Activated naive CD8-positive, alpha-beta T cell treated with anti-CD3 and anti-CD28 coated beads, Interleukin-2, amount 10 ng/mL, durations not matched to agents 7 days and 5 days (primary cell): Measurements from ENCODE around the gene FRZB. TPM values are rescaled to one million over a fixed set of nuclear protein-coding genes. Genes with fewer than 3 reads are reported as not detected.

ENCODE experiments used
- ATAC-seq: fragments of 150-1000 bp; cut with Tn5 transposase; one replicate; pipeline ENCODE4 v1.10.0; 2021; ENCODE audit warnings: low read depth, moderate library complexity
- POLR2A ChIA-PET: fragments of 350-600 bp; sonication (Branson Sonifier 250); formaldehyde crosslinking; loops from one replicate; lab custom pipeline; 2021; ENCODE audit warnings: antibody characterized with exemption; lab: Charles Lee
- DNase-seq: peaks from one replicate; pipeline ENCODE4 v3.0.0; 2021
- H3K27ac Mint-ChIP-seq: one replicate; pipeline ENCODE4 v1.8.0; 2022; ENCODE audit warnings: mild to moderate bottlenecking, mixed read lengths
- H3K27me3 Mint-ChIP-seq: one replicate; pipeline ENCODE4 v1.8.0; 2022; ENCODE audit warnings: mild to moderate bottlenecking, moderate library complexity, mixed read lengths
- H3K36me3 Mint-ChIP-seq: one replicate; pipeline ENCODE4 v1.8.0; 2021; ENCODE audit warnings: mild to moderate bottlenecking, mixed read lengths
- H3K4me1 Mint-ChIP-seq: one replicate; pipeline ENCODE4 v1.8.0; 2021; ENCODE audit warnings: mixed read lengths
- H3K4me3 Mint-ChIP-seq: one replicate; pipeline ENCODE4 v1.8.0; 2022; ENCODE audit warnings: mild to moderate bottlenecking, moderate library complexity, mixed read lengths
- H3K9me3 Mint-ChIP-seq: one replicate; pipeline ENCODE4 v1.8.0; 2021; ENCODE audit warnings: mixed read lengths
- total RNA-seq, 2 experiments: library from RNA; stranded (reverse); gene quantifications; one replicate each; pipeline ENCODE4 v1.2.3, GENCODE V29; 2021

FRZB gene
- total RNA-seq, 2 experiments from 2014 or later: not detected

DNA sequence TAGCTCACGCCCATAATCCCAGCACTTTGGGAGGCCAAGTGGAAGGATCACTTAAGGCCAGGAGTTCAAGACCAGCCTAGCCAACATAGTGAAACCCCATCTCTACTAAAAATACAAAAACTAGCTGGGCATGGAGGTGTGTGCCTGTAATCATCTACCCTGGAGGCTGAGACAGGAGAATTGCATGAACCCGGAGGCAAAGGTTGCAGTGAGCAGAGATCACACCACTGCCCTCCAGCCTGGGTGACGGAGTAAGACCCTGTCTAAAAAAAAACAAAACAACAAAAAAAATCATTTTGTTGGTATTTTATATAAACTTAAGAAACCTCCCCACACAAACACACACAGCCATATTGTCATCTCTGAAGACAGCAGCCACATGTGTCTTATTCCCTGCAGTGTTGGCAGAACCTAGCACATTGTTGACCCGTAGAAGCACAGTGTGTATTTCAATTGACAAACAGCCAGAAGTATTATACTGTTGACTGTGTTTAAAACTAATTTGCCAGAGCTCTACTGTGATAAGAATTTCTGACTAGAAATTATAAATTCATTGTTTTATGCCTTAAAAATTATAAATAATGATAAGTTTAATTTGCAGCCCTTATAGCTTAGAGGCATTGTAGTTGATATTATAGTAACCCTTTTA lies 82.3 kb downstream of the FRZB start:
- no peaks in the 10 kb centered on the region for H3K27me3 Mint-ChIP-seq
- no peak overlapping the region for H3K4me3 Mint-ChIP-seq
- H3K27ac Mint-ChIP-seq: no peak overlapping the region
- no peak for ATAC-seq
- peaks cover 1% of the 10 kb centered on the region for H3K4me1 Mint-ChIP-seq
- H3K36me3 Mint-ChIP-seq: peaks cover 8% of the 10 kb centered on the region
- peaks cover 3% of the 10 kb centered on the region for H3K9me3 Mint-ChIP-seq
- POLR2A ChIA-PET: no interaction called here
- DNase-seq: no peak

Other genes with a start within 250 kb of the FRZB start
- gene DNAJC10, start 150.4 kb downstream of the FRZB start, total RNA-seq: 10 to 100 TPM; 41.0 to 45.3 TPM
- 1 to 10 TPM in 1 of 2 experiments, under 1 TPM in 1; 0.69 to 1.2 TPM for gene NCKAP1, start 171.8 kb upstream of the FRZB start, total RNA-seq
- 1 to 10 TPM; 1.7 to 1.8 TPM for gene DUSP19, start 212.1 kb upstream of the FRZB start, total RNA-seq